Measurements from ENCODE around the gene MED13L.
"Not testable (repeated sequence)": the region's sequence is repeated elsewhere in the genome, so short reads cannot be mapped to it uniquely, and the experiment has no call there.

MED13L gene

DNA sequence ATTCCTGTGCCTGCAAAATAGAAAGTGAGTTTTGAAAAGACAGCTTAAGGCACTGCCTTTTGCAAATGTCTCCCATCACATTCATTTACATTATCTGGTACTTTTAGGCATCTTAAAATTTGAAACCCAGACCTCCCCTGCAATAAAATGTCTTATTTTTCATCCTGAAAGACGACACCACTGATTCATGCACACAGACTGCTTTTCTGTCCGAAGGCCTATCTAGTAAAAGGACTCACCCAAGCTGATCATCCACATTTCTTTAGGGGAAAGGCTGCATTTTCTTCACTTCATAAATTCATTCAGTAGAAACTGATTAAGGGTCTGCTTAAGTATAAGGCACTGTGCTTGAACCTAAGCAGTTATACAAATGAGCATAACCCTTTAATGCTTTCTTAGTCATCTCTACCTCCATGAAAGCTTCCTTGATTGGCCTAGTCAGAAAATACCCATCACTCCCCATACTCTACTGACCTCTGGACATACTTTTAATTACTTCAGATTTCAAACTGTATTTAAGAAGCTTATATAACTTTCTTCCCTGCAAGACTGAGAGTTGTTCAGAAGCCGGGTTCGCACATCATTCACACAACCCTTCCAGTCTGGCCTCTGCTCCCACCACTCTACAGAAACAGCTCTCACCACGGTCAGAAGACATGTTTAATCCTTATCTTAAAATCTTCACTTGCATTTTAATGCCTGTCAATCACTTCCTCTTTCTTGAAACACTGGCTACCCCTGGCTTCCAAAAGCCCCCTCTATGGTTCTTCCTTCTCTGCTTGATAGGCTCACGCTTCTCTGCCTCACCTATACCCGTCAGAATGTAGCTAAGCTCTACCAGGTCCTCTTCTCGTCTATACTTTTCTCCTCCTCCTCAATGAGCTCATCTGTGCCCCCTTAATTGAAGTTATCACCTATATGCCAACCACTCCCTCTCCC, 288.6 kb downstream of the MED13L start:
- in situ Hi-C loops (cut with HindIII; ENCODE audit: low sequenced_read_pairs), result no loop called here

DNA sequence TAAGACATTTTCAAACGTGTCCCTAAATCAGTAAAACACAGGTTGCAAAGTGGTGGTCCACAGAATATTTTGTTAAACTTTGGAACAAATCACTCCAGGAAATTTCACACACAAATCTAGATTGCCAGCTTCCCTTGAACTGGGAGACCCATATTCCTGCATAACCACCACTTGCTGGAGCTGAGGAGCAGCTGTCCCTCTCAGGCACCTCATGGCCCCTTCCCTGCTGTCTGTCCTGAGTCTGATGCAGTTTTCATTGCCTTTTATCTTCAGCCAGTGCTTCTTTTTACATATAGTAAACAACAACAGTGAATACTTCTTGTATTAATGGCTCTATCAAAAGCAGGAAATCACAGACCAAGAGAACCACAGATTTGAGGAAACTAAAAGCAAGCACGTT, 289.3 kb downstream of the MED13L start:
- in situ Hi-C loops (cut with HindIII; ENCODE audit: low sequenced_read_pairs), result no loop called here

DNA sequence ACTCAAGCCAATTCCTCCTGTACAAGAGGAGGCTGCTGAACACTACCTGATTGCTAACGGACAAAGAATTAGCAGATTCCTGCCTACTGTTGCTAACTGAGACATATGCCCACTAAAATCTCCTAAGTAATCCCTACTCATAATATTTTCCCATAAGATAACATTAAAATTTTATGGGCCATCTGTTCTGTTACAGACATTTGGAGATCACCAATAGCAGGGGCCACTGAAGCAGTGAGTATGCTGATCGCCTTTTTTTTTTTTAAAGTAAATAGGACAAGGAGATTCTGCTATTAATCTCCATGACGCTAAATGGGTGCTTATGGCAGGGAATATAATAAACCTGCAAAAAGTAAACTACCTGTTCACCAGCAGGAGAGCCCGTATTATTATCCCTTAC, 292.9 kb downstream of the MED13L start:
- in situ Hi-C loops (cut with HindIII; ENCODE audit: low sequenced_read_pairs), result no loop called here

DNA sequence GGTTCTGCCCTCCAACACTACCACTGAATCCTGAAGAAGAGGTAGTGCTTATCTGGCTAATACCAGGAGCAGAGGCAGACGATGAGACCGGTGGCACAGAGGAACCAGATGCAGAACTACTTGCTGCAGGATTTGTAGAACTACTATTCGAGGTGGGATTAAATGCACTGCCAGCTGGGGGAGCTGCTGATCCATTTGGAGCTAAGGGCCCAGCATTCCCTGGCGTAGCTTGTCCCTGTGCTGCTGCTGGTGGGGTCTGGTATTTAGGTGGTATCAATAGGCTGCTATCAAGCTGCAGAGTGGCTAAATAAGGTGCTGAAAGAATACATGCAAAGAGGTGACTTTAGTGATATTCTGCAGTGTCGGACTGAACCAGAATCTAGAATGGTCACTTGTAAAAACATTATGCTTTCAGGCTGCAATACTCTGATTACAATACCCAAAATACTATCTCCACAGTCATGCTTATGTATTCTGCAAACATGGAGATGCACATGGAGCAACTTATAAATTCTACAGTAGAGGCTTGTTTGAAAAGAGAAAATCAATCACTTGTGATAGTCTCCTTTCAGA, 294.2 kb downstream of the MED13L start:
- in situ Hi-C loops (cut with HindIII; ENCODE audit: low sequenced_read_pairs), result no loop called here

DNA sequence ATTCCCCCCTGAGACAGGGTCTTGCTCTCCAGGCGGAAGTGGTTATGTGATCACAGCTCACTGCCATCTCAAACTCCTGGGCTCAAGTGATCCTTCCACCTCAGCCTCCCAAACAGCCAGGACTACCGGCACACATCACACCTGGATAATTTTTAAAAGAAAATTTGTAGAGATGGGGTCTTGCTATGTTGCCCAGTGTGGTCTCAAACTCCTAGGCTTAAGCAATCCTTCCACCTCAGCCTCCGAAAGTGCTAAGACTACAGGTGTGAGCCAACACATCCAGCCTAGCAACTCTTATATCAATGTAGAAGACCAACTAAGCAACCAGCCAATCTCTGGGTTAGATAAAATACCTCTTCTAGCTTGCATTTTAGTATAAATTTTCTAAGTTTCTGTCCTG, 297.2 kb downstream of the MED13L start:
- in situ Hi-C loops (cut with HindIII; ENCODE audit: low sequenced_read_pairs), result no loop called here

DNA sequence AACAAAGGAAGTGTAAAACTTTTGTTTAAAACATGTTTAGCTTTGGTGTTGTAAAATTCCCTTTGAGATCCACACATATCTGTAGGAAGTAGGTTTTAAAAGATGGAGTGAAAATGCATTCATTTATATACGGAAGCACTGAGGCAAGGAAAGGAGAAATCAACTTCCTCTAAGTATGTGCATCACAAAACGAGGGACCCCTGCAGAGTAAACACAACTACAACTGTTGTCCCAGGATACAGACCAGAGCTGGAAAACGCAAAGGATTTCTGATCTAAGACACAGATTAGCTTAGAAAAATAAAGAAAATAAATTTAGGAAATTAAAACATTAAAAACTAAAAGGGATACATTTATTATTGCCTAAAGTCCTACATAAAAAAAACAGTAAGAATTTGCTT, 297.6 kb downstream of the MED13L start:
- in situ Hi-C loops (cut with HindIII; ENCODE audit: low sequenced_read_pairs), result no loop called here

DNA sequence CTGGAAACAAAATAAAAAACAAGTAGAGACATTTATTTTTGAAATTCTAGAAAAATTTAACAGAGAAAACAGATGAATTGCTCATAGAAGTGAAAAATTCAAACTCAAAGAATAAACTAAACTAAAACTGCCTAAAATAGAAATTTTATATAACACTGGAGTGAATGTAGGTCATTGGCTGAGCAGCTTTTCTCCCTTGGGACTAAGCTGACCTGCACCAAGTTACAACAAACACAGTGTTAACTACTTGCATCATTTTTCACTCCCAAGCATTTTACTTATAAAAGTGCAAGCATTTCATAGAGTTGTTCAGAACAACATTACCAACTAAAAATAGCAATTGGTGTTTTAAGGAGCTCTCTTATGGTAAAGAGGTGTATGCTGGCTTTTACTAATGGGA, 298.1 kb downstream of the MED13L start:
- in situ Hi-C loops (cut with HindIII; ENCODE audit: low sequenced_read_pairs), result no loop called here

DNA sequence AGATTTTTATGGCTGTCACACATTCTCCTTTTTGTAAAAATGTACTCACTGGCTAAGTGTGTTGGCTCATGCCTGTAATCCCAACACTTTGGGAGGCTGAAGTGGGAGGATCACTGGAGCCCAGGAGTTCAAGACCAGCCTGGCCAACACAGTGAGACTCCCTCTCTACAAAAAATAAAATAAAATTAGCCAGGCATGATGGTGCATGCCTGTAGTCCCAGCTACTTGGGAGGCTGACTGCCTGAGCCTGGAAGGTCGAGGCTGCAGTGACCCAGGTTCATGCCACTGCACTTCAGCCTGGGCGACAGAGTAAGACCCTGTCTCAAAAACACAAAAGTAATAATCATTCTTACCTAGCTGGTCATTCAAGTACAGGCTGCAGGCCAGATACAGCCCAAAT, 300.7 kb downstream of the MED13L start:
- in situ Hi-C loops (cut with HindIII; ENCODE audit: low sequenced_read_pairs), result not testable (repeated sequence)

DNA sequence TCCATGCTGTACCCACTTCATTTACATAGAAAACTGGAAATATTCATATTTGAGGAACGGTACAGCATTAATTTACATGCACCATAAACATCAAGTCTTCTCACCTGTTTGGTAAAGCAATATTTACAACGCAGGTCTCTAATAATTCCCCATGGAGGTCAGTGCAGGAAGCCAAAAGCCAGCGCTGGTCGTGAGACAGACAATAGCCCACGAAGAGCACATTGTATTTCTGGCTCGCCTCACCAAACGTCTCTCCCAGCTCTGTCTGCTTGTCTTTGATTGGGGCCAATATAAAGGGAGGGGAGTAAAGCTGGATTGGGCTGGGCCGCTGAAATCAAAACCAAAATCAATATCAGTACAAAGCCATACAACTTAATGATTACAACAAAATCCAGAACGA, 302.1 kb downstream of the MED13L start:
- in situ Hi-C loops (cut with HindIII; ENCODE audit: low sequenced_read_pairs), result no loop called here

DNA sequence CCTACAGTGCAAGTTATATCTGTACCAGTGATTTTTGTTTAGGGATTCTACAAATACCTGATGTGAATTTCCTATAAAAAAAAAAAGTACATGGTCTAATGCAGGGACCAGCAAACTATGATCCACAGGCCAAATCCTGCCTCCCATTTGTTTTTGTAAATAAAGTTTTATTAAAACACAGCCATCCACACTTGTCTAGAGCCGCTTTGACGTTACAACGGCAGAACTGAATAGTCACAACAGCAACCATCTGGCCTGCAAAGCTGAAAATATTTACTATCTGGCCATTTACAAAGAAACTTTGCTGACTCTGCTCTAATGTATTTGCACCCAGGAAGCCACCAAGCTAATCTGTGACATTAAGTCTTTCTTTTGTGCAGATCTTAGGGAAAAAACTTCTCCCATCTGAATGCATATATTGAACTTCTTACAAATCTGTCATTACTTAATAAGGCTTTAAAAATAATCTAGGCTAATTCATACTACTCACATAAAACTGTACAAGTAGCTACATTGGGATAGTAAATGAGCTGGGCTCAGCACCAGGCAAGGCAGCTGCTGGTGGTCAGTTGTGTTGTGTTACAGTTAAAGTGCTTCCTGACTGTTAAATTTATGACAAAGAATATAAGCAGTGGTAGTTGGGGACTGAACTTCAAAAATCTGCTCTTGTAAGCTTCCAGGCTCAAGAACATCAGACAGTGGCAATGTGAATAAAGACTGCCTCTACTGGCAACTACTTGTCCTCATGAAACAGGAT, 303.3 kb downstream of the MED13L start:
- in situ Hi-C loops (cut with HindIII; ENCODE audit: low sequenced_read_pairs), result no loop called here

DNA sequence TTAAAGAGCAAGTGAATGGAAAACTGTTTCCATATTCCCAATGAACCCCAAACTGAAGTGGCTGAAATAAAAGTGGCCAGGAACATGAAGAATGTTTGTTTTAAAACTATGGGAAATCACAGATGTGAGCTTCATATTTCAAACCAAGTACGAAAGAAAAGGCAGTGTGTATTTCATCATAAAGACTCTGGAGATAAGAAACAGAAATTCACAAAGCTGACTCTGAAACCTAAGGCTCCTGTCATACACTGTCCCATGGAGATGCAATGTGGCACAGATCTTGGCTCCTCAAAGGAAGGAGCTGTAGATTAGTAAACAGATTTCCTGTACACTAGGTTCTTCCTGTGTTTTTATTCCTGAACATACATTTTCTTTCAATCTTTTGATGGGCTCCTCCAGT, 304.4 kb downstream of the MED13L start:
- in situ Hi-C loops (cut with HindIII; ENCODE audit: low sequenced_read_pairs), result no loop called here

DNA sequence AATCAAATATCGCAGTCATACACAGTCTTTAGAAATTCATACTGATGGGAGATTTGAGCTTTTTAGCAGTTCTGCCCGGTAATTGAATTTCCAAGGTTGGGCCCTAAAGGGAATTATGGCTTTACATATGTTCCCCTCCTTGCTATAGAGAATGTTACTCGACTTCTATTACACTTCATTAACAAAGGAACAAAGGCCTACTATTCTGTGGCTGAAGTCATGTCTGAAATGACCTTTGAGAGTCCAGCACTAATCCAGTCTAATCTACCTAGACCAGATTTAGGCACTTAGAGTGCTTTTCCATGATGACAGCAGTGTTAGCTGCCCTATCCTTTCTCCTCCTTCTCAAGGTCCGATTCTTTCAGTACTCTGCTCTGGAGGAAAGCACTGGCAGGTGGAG, 305.3 kb downstream of the MED13L start:
- in situ Hi-C loops (cut with HindIII; ENCODE audit: low sequenced_read_pairs), result no loop called here

DNA sequence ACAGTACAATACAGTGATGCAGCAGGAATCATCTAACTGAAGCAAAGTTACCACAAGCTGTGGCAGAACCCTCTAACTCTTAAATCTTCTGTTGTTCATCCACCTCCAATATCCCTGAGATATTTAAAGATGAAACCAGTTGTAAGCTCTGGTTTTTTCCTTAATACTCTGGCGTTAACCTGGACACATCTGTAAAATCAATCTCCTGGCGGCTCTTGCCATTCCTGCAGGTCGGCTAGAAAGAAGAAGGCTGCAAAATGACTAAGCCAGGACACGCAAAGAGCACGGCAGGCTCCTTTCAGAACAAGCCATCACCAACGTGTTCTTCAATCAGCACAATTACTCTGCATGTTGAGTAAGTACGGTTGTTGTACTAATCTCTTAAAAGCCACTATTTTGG, 309.3 kb downstream of the MED13L start:
- in situ Hi-C loops (cut with HindIII; ENCODE audit: low sequenced_read_pairs), result no loop called here

DNA sequence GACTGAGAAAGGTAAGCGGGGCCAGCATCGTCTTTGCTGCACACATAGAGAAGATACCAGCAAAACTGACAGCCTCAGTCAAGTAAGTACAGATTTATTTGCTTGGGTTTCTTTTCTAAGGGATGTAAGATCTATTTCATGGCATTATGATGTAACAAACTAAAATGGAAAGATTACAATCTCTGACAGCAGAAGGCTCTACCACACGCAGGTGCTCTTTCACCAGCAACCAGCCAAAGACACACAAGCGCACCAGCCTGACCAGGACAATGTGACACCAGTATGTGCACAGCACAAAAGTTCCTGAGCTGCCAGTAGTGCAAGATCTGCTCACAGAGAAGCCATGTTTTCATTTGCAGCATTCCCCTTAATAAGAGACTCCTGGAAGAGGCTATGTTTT, 311.1 kb downstream of the MED13L start:
- in situ Hi-C loops (cut with HindIII; ENCODE audit: low sequenced_read_pairs), result no loop called here

DNA sequence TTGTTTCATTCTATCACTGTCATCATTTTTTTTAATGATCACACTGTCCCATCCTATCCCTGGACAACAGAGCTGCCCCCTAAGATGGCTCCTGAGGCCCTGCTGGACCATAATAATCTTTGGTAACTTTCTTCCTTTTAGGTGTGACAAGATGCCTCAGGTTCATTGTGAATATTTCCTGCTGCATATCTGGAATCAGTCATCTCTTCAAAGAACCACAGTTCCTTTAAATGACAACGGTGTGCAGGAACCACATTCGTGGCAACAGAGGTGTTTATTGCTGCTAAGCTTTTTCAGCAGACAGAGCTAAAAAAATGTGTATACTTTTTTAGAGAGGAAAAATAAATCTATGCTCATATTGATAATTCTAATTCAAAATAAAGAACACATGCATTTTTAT, 312.9 kb downstream of the MED13L start:
- in situ Hi-C loops (cut with HindIII; ENCODE audit: low sequenced_read_pairs), result no loop called here

DNA sequence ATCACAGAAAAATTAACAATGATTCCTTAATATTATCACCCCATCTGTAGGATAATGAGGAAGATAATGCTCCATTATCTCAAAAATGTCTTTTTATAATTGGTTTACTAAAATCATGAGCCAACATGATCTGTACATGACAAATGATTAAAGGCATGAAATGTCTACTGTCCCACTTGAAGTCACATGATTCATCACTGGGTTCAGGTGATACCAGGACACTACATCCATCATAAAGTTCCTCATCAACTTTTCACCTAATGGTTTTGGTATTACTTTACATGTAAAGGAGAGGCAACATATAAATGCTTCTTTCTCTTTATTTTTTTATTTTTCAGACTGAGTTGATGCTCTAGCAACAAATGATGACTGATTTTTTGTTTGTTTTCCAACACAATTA, 313.3 kb downstream of the MED13L start:
- in situ Hi-C loops (cut with HindIII; ENCODE audit: low sequenced_read_pairs), result no loop called here

DNA sequence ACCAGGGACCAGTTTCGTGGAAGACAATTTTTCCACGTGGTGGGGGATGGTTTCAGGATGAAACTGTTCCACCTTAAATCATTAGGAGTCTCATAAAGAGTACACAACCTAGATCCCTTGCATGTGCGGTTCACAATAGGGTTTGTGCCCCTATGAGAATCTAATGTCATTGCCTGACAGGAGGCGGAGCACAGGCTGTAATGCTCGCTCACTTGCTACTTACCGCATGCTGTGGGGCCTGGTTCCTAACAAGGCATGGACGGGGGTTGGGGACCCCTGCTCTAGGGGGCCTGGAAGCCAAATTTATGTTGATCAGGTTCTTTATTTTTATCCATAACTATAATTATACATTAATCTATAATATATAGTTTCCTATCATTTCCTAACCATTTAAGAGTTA, 315.3 kb downstream of the MED13L start:
- in situ Hi-C loops (cut with HindIII; ENCODE audit: low sequenced_read_pairs), result no loop called here

DNA sequence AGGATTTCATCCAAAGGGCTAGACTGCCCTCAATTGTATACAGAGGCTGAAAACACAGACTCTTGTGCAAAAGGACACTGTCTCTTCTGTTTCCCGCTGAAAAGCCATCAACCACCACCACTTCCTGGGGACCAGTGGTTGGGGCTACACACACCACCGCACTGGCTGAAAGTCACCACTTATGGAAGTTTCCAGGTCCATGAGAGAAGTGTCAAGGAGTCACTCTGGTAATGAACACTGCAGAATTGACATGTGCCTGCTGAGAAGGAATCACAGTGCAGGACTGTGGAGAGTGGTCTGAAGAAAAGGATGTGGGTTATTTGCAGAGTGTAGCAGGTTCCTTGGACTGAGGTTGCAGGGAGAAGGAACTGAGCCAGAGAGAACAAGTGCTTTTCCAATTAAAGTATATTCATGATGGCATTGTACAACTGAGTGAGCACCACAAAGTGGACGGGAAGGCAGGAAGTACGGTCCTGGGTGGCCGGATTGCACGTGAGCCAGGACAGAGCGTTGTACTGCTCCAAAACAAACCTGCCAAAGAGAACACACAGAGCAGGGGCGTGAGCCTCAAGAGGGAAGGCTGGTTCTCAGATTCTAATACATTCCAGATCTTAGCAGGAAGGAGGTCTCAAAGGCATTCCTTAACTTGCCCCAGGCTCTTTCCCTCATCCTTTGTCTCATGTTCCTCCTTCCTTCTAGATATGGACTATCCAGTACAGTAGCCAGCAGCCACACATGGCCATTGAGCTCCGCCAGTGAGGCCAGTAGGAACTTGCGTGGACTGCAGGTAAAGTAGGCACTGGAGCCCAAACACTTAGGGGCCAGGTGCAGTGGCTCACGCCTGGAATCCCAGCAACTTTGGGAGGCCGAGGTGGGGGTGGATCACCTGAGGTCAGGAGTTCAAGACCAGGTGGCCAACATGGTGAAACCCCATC, 316.4 kb downstream of the MED13L start:
- in situ Hi-C loops (cut with HindIII; ENCODE audit: low sequenced_read_pairs), result no loop called here

DNA sequence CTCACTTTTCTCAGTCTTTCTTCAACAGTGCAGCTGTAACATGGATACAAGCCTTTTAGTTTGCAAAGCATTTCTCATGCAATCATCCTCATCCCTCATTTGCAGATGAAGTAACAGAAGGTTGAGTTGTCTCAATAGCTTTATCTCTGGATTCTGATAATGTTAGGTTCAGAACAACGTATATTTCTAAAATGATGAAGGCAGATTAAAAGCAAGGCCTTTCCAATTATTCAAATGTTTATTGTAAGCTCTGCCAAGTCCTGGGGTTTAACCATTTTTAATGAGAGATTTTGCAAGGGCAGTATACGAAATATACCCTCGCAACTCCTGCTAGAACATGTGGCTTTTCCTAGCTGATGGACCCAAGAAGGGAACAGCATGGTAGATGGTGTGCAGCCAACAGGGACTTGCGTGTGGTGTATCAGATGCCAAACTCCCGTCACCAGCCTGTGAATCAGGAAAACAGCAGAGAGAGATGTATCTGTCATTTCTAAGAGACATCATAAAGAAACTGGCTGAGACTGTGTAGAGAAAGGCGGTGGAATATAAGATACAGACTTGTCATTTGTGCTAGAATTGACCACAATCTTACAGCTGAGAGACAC, 319.7 kb downstream of the MED13L start:
- in situ Hi-C loops (cut with HindIII; ENCODE audit: low sequenced_read_pairs), result no loop called here

DNA sequence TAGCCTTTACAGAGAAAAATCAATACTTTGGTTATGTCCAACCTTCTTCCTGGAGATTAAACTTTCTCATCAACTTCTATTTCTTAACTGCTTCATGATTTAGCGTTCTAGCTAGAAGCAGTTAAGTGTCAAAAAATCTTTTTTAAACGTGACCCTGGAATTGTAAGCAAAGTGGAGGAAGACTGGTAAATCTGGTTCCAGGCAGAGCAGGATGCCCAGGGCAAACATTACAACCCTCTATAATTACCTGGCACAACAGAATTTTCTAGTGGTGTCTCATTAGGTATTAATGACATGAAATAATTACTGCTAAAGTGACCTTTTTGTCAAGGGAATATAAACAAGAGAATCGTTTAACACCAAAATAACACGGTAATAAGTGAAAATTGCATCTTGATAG, 320.8 kb downstream of the MED13L start:
- in situ Hi-C loops (cut with HindIII; ENCODE audit: low sequenced_read_pairs), result no loop called here
